ENCODE data around the gene UBE2Q2. TPM values are rescaled to one million over a fixed set of nuclear protein-coding genes. Genes with fewer than 3 reads are reported as not detected.

The UBE2Q2 gene
- total RNA-seq, 2 experiments from 2014 or later = 25.5 to 36.3 TPM

Other genes with a start within 250 kb of the UBE2Q2 start
- 10 to 100 TPM; 25.8 to 27.3 TPM for gene SNUPN, start 217.7 kb upstream of the UBE2Q2 start, total RNA-seq
- gene IMP3, start 203.2 kb upstream of the UBE2Q2 start, total RNA-seq = 100 to 1,000 TPM in 1 of 2 experiments, 10 to 100 TPM in 1; 84.0 to 109 TPM
- gene SNX33, start 195.5 kb upstream of the UBE2Q2 start, total RNA-seq = 1 to 10 TPM; 1.4 to 3.5 TPM
- under 1 TPM in 1 of 2 experiments, not detected in 1; 0.07 TPM for gene CSPG4, start 130.6 kb upstream of the UBE2Q2 start, total RNA-seq
- 10 to 100 TPM; 43.2 to 46.8 TPM for gene FBXO22, start 60.4 kb downstream of the UBE2Q2 start, total RNA-seq
- not detected for gene NRG4, start 169.0 kb downstream of the UBE2Q2 start, total RNA-seq
- gene TMEM266, start 216.5 kb downstream of the UBE2Q2 start, total RNA-seq = not detected

All from activated CD8-positive, alpha-beta memory T cell treated with anti-CD3 and anti-CD28 coated beads, Interleukin-2, amount 10 ng/mL, durations not matched to agents 7 days and 5 days (primary cell).